Hippocampal formation (tissue), 2 donors: ENCODE results near the gene NXT2.
A peak's percentile ranks its signal among the peaks of the same experiment; 100 is the strongest.
"Not testable (repeated sequence)": the region's sequence is repeated elsewhere in the genome, so short reads cannot be mapped to it uniquely, and the experiment has no call there.

Source experiments
- DNase-seq, 2 donors: peaks; one replicate each; lab custom pipeline; 2025; lab: John Stamatoyannopoulos, UW

Gene NXT2

DNA sequence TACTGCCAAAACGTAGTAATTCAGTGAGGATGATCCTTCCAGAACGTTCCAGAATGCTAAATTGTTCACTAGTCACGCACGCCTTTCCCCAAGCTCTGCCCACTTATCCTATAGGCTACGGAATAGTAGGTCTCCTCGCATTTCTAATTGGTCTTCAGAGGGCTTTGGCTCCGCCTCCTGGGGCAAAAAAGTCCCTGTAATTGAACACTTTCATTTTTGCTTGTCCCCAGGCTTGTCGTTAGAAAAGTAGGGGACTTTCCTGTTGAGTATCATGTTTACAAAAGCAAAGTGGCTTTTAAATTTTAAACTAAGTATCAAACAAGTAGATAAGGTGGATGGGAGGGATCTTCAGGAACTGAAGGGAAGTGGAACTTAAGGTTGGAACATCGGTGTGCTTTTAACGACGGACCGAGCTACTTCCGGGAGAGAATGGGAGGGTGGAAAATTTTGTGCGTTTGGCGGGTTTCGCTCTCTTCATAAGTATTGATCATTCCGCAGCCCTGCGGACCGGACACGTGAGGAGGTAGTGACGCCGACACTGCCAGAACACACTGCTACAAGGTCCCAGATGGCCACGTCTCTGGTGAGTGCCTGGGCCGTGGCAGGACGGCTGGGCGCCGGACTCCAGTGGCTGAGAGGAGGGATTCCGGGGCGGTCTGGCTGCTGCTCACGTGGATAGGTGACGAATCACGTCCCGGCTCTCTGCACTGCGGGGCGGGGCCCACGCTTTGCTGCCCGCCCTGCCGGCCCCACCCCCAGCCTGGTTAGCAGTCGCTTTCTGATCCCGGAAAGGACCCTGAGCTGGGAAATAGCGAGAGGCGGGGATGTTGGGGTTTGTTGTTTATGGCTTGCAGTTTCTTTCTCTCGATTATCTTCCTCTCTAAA lies at the start of gene NXT2:
Gene NXT2, plus strand, starts transcription at position 406 of the 885 bp plus-strand sequence. Its CDS starts 163 bp downstream, at position 569.
- peak; percentile 80 to 85 for DNase-seq

DNA sequence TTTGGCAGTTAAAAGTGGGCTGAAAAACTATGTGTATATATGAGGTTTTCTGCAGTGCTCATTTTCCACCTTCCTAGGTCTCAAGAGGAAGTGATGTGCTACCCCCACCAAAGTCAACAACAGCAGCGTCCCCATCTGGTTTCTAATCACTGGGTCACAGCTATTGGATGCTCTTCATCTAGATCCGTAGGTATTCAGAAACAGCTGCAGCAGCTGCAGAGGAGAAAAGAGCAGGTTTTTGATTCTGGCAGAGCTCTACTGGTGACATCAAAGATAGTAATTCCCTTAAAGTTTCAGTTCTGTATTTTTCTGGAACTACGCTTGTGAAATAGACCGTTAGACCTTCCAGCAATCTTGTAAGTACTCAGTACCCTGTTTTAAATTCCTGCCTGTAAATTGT lies 49.0 kb upstream of the NXT2 start:
- no peak for DNase-seq

DNA sequence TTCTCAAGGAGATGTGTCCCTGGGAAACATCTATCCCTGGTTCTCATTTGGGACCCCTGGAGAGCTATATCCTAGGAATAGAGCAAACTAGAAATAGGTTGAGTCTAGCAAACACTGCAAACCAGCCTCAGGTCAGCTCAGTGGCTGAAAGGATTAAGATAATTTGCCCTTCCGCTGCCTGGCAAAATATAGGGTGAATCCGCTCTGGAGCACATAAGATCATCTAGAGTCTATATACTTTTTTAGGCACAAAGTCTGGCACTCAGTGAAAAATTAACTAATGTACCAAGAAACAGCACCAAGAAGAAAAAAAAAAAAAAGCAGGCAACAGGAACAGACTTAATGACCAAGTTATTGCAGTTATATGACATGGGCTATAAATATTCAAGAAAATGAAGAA lies 47.5 kb upstream of the NXT2 start:
- no peak for DNase-seq

DNA sequence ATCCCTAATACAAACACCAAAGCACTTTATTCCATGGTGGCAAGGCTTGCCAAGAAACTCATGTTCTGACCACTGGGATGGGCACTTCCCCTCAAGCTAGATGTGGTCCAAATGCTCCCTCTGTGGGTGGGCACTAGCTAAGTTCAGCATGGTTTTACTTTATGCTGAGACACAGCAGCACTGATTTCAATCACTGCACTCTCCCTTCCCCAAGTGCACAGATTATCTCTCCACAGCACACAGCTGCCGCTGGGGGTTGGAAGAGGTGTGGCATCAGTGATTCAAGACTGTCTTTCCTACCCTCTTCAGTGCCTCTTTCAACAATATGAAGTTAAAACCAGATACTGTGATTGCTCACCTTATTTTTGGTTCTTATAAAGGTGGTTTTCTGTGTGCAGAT lies 38.2 kb upstream of the NXT2 start:
- DNase-seq: no peak

DNA sequence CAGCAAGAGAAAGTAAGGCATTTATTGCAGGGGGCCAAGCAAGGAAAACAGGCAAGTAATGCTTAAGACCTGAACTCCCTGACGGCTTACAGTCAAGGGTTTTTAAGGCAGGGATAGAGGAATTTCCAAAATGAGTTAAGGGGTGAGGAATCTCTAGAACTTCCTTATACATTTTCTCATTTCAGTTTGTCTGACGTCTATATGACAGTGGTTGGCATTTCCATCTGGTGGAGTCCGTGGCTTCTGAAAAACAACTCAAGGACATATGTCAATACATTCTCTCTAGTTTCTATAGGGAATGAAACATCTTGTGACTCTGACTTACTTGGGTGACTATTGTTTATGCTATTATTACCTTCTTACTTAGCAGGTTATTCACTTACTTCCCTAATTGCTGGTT lies 35.5 kb upstream of the NXT2 start:
- DNase-seq: no peak

DNA sequence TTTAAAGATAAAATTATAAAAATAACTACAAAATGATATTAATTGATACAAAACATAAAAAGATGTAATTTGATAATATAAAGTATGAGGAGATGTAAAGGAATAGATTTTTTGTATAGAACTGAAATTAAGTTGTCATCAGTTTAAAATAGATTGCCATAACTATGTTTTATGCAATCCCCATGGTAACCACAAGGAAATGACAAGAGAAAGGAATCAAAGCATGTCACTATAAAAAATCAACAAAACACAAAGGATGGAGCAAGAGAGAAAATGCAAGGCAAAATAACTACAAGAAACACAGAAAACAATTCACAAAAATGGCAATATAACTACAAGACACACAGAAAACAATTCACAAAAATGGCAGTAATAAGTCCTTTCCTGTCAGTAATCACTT lies 27.7 kb upstream of the NXT2 start:
- DNase-seq: no peak

DNA sequence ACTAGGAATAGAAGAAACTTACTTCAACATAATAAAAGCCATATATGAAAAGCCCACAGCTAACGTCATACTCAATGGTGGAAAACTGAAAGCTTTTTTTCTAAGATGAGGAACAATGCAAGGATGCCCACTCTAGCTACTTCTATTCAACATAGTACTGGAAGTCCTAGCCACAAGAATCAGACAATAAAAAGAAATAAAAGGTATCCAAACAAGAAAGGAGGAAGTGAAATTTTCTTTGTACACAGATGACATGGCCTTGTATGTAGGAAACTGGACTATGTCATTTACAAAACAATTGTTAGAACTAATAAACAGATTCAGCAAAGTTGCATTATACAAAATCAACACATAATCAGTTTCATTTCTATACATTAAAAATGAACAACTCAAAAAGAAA lies 25.5 kb upstream of the NXT2 start:
- no peak for DNase-seq

DNA sequence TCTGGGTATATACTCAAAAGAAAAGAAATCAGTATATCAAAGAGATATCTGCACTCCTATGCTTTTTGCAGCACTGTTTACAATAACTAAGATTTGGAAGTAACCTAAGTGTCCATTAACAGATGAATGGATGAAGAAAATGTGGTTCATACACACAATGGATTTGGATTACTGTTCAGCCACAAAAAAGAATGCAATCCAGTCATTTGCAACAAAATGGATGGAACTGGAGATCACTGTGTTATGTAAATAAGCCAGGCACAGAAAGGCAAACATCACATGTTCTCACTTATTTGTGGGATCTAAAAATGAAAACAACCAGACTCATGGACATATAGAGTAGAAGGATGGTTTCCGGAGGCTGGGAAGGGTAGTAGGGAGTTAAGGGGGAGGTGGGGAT lies 17.6 kb upstream of the NXT2 start:
- DNase-seq: no peak

DNA sequence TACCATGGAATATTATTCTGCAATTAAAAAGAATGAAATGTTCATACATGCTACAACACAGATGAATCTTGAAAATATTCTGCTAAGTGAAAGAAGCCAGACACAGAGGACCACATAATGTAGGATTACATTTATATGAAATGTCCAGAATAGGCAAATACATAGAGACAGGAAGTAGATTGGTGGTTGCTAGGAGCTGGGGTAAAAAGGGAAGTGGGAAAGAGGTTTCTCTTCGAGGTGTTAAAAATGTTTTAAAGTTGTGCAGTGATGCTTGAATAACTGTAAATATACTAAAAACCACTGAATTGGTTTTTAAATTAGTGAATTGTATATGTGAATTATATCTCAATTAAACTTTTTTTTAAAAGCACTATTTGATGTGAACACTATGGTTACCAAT lies 3.6 kb upstream of the NXT2 start:
- DNase-seq: no peak

DNA sequence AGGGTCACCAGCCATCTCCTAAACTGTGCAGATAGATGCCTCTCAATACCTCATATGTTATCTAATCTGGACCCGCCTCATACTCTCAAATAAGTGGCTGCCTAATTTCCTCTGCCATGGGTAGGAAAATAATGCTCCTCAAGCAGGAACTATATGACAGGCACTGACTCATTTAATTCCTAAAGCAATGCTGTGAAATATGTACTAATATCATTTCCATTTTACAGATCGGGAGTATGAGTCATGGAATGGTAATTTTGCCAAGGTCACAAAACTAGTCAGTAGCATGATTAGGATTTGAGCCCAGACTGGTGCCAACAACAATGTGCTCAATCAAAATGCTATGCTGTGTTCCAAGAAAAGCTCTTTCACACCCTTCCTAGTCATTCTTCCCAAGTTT lies 3.0 kb upstream of the NXT2 start:
- no peak for DNase-seq

DNA sequence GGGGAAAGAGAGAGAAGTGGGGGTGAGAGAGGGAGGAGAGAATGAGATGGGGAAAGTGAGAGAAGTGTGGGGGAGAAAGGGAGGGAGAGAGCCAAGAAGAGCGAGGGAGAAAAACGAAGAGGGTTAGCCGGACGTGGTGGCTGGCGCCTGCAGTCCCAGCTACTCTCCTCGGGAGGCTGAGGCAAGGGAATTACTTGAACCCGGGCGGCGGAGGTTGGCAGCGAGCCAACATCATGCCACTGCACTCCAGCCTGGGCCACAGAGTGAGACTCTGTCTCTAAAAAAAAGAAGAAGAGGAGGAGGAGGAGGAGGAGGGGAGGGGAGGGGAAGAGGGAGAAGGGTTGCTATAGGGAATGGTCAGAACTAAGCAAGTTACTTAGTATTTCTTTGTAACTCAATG lies 1.7 kb upstream of the NXT2 start:
- DNase-seq: no peak

DNA sequence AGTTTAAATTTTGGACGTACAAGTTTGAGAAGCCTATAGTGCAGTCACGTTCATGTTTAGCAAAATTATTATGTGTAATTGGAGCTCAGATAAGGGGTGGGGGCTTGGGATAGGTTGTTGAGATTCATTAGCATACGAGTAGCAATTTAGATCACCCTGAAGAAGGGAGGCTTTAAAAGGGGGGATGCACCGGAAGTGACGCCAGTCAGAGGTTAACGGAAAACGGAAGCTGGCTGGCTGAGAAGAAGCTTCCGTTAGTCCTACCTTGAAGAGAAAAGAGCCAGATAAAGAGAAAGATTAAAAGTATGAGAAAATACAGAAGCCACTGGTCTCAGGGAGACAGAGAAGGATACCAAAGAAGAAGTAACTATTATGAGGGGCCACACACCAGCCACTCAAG lies 1.1 kb upstream of the NXT2 start:
- DNase-seq: no peak

DNA sequence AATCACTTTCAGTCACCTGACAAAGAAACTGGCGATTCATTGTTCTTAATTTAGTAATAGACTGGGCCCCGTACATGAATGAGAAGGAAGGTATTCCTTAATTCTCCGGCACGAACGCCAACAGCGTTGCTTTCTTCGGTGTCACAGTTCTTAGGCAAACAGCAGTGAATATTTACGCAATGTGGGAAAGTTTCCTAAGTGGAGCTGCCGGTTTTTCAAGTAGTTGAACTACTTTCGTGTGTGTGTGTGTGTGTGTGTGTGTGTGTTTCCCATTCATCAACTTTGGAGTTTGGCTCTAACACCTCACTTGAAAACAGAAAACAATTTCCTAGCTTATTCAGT lies 651 bp downstream of the NXT2 start:
- no peak for DNase-seq

DNA sequence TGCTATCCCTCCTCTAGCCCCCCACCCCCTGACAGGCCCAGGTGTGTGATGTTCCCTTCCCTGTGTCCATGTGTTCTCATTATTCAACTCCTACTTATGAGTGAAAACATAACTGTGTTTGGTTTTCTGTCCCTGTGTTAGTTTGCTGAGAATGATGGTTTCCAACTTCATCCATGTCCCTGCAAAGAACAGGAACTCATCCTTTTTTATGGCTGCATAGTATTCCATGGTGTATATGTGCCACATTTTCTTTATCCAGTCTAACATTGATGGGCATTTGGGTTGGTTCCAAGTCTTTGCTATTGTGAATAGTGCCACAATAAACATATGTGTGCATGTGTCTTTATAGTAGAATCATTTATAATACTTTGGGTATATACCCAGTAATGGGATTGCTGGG lies 2.4 kb downstream of the NXT2 start:
- DNase-seq: not testable (repeated sequence)

DNA sequence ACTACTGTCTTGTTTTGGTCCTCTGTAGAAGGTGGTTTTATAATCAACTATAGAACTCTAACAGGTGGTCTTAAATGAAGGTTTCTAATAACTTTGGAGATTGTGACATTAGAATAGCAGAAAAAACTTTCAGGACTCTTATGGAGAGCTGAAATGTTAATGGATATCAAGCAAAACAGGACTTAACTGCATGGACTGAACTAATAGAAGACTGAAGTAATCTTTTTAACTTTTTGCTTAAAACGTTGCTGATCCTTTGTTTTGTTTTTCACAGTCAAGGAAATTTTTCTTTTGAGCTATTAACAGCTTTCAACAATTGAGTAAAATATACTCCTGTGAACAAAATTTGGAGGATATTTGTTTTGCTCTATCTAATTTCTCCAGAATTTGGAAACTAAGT lies 17.2 kb downstream of the NXT2 start:
- no peak for DNase-seq

DNA sequence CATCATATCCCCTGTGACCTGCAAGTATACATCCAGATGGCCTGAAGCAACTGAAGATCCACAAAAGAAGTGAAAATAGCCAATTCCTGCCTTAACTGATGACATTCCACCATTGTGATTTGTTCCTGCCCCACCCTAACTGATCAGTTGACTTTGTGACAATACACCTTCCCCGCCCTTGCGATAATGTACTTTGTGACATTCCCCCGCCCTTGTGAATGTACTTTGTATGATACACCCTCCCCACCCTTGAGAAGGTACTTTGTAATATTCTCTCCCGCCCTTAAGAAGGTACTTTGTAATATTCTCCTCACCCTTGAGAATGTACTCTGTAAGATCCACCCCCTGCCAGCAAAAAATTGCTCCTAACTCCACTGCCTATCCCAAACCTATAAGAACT lies 39.4 kb downstream of the NXT2 start:
- DNase-seq: not testable (repeated sequence)

DNA sequence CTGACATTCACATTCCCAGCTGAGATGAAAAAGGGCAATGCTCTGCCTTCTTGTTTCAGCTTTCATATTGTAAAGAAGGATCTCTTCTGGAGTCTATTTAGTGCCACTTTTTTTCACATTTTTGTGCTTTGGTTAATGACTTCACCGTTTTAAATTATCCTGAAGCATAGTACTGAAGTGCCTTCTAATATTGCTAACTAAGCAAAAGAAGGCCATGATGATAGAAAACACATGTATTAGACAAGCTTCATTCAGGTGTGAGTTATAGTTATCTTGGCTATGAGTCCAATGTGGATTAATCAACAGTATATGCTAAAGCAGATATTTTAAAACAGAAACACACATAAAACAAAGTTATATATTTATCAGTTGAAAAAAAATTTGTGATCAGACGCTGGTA lies 40.4 kb downstream of the NXT2 start:
- DNase-seq: no peak

DNA sequence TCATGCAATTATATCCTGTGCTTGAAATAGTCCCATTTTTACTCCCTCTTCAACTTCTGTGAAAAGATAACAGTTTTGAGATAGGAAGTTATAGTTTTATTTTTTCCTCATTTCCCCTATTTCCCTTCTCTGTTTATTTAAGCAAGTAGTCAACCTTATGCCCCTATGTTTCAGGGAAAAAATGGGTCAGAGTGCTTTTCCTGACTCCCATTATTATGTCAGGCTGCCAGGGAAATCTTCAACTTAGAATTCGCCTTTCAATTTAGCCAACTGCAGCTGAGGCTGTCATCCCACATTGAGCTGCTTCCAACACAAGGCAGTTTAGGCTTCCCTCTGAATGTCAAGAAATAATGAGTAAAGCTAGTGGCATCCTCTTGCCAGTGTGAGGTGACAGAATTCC lies 42.3 kb downstream of the NXT2 start:
- DNase-seq: no peak

DNA sequence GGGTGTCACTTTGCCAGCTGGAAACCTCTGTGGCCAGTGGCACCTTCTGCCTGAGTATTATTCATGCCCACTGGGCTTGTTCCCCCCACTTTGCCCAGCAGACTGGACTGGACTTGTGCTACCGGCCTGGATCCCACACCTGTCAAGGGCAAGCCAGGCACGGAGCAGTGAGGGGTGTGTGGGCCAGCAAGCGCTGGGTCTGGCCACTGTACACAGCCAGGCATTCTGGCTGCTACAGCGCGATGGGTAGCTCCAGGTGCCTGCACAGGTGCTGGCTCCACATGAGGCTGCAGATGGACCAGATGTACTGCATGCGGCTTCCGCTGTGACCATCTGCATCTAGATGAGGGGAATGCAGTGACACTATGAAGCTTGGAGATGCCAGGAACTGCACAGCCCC lies 48.8 kb downstream of the NXT2 start:
- no peak for DNase-seq

DNA sequence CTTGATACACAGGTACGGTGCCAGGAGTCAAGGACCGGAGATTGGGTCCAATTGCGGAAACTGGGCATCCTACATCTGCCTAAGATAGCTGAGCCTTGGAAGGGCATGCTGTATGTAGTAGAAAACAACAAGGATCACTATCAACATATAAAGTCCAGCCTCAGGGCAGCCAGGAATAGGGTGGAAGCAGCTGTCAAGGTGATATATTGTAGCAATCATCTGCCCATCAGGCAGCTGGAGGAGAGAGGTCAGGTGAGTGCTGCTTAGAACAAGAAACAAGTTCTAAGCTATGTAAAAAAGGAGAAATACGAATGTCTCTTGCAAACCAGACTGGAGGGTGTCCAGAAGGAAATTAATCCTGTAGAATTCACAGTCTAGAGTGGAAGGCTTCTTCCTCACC lies 53.5 kb downstream of the NXT2 start:
- no peak for DNase-seq
